ENCODE measurements around the gene ALDH16A1.
"Not testable (repeated sequence)": the region's sequence is repeated elsewhere in the genome, so short reads cannot be mapped to it uniquely, and the experiment has no call there.

Gene ALDH16A1

DNA sequence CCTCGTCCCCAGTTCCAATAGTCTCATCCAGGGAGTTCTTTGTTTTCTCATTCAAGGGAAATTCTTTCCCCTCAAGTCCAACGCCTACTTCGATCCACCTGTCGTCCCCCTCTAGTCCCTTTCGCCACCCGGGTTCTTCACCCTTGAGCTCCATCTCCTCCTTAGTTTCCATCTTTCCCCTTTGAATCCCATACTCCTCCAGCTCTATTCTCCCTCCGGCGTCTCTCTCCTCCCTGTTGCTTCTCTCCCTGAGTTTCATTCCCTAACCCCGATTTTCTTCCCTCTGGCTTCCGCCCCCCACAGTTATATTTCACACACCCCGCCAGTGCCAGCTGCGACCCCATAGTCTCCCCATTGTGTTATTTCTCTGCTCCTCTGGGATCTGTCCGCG, 11.1 kb upstream of the ALDH16A1 start:
- TF ChIP-seq, protein P1, sequence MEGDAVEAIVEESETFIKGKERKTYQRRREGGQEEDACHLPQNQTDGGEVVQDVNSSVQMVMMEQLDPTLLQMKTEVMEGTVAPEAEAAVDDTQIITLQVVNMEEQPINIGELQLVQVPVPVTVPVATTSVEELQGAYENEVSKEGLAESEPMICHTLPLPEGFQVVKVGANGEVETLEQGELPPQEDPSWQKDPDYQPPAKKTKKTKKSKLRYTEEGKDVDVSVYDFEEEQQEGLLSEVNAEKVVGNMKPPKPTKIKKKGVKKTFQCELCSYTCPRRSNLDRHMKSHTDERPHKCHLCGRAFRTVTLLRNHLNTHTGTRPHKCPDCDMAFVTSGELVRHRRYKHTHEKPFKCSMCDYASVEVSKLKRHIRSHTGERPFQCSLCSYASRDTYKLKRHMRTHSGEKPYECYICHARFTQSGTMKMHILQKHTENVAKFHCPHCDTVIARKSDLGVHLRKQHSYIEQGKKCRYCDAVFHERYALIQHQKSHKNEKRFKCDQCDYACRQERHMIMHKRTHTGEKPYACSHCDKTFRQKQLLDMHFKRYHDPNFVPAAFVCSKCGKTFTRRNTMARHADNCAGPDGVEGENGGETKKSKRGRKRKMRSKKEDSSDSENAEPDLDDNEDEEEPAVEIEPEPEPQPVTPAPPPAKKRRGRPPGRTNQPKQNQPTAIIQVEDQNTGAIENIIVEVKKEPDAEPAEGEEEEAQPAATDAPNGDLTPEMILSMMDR (conservative IDR thresholded peaks at IDR 0.05; ENCODE audit: low read depth) = no peak
- DNase-seq (ENCODE audit: low spot score) = no peak
- POLR2A ChIA-PET (ENCODE audit: low non-redundant PET) = no interaction called here
- CTCF ChIA-PET = interaction anchor here (0.9 to 1.2 kb wide), 2 partner anchors 15 to 50 kb away, joined by 3 to 9 read pairs; no protein-coding TSS in a partner anchor
- peak overlapping the region; percentile 84 for H3K27ac ChIP-seq

DNA sequence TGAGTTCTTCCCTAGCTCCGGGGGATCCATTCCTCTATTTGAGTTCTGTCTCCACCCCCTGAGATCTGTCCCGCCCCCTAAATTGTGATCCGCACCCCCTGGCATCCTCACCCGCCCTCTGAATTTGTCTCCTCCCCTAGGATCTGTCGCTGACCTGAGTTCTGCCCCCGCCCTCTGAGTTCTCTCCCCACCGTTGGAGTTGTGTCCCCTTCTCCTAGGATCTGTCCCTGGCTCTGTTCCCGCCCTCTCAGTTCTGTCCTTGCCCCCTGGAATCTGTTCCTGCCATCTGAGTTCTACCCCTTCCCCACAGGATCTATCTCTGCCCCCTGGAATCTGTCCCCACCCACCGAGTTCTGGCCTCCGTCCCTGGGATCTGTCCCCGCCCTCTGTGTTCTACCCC, 10.7 kb upstream of the ALDH16A1 start:
- POLR2A ChIA-PET (ENCODE audit: low non-redundant PET) = no interaction called here
- peak overlapping the region; percentile 84 for H3K27ac ChIP-seq
- no peak for DNase-seq (ENCODE audit: low spot score)
- CTCF ChIA-PET = interaction anchor here (0.9 to 1.2 kb wide), 3 partner anchors 15 to 50 kb away, joined by 3 to 9 read pairs (median 3); no protein-coding TSS in a partner anchor
- TF ChIP-seq, protein P1 (conservative IDR thresholded peaks at IDR 0.05; ENCODE audit: low read depth) = no peak

DNA sequence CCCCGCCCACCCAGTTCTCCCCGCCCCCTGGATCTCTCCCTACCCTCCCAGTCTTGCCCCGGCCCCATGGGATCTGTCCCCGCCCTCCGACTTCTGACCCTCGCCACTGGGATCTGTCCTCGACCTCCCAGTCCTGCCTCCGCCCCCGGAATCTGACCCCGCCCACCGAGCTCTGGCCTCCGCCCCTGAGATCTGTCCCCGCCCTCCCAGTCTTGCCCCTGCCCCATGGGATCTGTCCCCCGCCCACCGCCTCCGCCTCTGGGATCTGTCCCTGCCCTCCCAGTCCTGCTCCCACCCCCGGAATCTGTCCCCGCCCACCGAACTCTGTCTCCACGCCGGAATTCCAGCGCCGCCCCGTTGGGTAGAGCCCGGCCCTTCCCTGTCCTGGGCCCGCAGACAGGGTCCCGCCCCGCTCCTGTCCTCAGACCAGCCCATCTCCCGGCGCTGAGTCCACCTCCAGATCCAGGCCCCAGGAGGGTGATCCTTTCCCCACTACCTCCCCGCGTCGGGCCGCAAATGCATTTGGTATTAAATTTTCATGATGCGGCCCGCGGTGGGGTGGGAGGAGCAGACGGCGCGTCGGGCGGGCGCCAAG, 10.2 kb upstream of the ALDH16A1 start:
- TF ChIP-seq, protein P1 (conservative IDR thresholded peaks at IDR 0.05; ENCODE audit: low read depth) = no peak
- ChIA-PET CTCF (interaction anchor here (0.6 to 1.7 kb wide), 9 partner anchors 16 to 961 kb away, joined by 3 to 9 read pairs (median 3); no protein-coding TSS in a partner anchor), POLR2A (ENCODE audit: low non-redundant PET) (no interaction called here)
- H3K27ac ChIP-seq = peak overlapping the region; percentile 84
- DNase-seq (ENCODE audit: low spot score) = peak; percentile 86

DNA sequence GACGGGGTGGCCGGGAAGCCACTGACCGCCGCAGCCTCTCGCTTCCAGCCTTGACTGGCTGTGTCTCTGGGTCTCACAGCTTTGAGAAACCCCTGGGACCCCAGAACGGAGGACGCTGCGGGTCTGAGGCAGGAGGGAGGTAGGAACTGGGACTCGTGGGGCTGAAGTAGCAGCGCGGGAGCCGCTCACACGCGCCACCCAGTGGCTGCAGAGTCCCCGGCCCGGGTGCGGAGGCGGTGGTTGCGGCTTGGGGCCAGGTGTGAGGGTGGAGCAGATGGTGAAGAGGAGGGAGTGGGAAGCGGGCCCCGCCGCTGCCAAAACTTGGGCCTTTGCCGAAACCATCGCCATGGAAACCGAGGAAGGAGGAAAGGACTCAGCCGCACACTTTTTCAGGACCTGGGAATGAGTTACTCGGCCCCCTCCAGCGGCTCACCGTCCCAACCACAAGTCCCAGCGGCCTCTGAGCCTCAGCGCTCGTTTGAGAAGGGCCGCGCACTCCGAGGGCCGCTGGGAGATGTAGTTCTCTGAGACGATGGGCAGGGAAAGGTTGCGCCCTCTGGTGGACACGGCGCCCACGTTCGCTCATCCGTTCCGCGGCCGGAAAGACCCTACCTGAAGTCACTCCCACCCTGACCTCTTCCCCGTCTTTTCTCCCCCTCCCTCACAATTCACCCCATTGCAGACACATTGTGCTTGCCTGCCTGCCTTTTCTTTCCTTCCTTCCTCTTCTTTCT, 9.5 kb upstream of the ALDH16A1 start:
- POLR2A ChIA-PET (ENCODE audit: low non-redundant PET) = no interaction called here
- CTCF ChIA-PET = interaction anchor here (0.6 to 1.7 kb wide), 10 partner anchors 23 to 961 kb away, joined by 3 to 6 read pairs (median 3); no protein-coding TSS in a partner anchor
- peak; percentile 89 for DNase-seq (ENCODE audit: low spot score)
- TF ChIP-seq, protein P1 (conservative IDR thresholded peaks at IDR 0.05; ENCODE audit: low read depth) = peak; percentile 96
- H3K27ac ChIP-seq = peak overlapping the region; percentile 84

DNA sequence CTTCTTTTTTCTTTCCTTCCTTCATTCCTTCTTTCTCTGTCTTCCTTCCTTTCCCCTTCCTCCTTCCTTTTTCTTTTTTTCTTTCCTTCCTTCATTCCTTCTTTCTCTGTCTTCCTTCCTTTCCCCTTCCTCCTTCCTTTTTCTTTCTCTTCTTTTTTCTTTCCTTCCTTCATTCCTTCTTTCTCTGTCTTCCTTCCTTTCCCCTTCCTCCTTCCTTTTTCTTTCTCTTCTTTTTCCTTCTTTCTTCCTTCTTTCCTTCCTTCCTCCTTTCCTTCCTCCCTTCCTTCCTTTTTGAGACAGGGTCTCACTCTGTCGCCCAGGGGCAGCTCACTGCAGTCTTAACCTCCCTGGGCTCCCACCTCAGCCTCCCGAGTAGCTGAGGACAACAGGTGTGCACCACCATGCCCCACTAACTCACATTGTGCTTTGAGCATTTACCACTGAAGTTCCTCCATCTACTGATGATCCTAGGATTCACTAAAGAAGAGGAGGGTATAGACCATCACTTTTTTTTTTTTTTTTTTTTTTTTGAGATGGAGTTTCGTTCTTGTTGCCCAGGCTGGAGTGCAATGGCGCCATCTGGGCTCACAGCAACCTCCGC, 8.8 kb upstream of the ALDH16A1 start:
- DNase-seq (ENCODE audit: low spot score); POLR2A ChIA-PET (ENCODE audit: low non-redundant PET): not testable (repeated sequence)
- CTCF ChIA-PET = interaction anchor here (0.6 to 1.7 kb wide), 7 partner anchors 48 to 1013 kb away, joined by 3 to 8 read pairs (median 6); no protein-coding TSS in a partner anchor
- H3K27ac ChIP-seq = peak overlapping the region; percentile 84; the same call in 1 of the 2 replicates

DNA sequence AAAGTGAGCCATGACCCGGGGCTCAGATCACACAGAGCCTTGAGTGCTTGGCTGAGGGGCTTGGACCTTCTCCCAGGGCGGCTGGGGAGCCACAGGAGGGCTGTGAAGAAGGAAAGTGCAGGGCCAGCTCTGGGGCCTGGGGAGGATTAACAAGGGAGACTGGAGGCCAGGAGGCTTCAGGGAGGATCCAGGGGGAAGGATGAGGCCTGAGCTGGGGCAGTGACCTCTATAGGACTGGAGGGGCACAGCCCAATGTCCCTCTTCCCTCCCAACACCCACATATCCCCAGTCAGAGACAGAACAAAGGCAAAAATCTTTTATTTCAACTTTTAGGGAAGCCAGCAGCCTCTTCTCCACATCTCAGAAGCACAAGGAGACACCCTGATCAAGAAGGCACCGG, 7.0 kb upstream of the ALDH16A1 start:
- ChIA-PET CTCF (interaction anchor here (0.6 to 1.6 kb wide), 2 partner anchors 54 to 245 kb away, joined by 3 to 6 read pairs; no protein-coding TSS in a partner anchor), POLR2A (ENCODE audit: low non-redundant PET) (no interaction called here)
- TF ChIP-seq, protein P1 (conservative IDR thresholded peaks at IDR 0.05; ENCODE audit: low read depth) = no peak

More for the DNA sequence above, 7.0 kb upstream of the ALDH16A1 start:
- peak overlapping the region; percentile 49 for H3K27ac ChIP-seq
- no peak for DNase-seq (ENCODE audit: low spot score)

Measured in RWPE1 (cell line).